Endodermal cell (in vitro differentiated cells): Measurements from ENCODE around the gene SPTY2D1. TPM values are rescaled to one million over a fixed set of nuclear protein-coding genes. Genes with fewer than 3 reads are reported as not detected.

Experiments
- DNase-seq: peaks from one replicate; pipeline ENCODE4 v3.0.0-alpha.2; 2017
- H3K27ac ChIP-seq: 2 replicates; pipeline ENCODE4 v1.5.1; 2013; ENCODE audit warnings: mild to moderate bottlenecking, low read depth, low read length, moderate library complexity
- H3K27me3 ChIP-seq: 2 replicates; pipeline ENCODE4 v1.6.1; 2013; ENCODE audit warnings: mild to moderate bottlenecking, low read length, moderate library complexity; ENCODE audit not compliant: insufficient read depth, control insufficient read depth, poor library complexity, severe bottlenecking
- H3K36me3 ChIP-seq: 2 replicates; pipeline ENCODE4 v1.7.0; 2013; ENCODE audit warnings: mild to moderate bottlenecking, low read length, moderate library complexity; ENCODE audit not compliant: control insufficient read depth, insufficient read depth
- H3K4me1 ChIP-seq: one replicate; pipeline ENCODE4 v1.7.0; 2013; ENCODE audit warnings: low read length; ENCODE audit not compliant: control insufficient read depth, insufficient read depth
- H3K4me3 ChIP-seq: 2 replicates; pipeline ENCODE4 v1.5.1; 2013; ENCODE audit warnings: mild to moderate bottlenecking, low read length, moderate library complexity
- H3K9ac ChIP-seq: 2 replicates; pipeline ENCODE4 v1.6.1; 2013; ENCODE audit warnings: mild to moderate bottlenecking, low read length, moderate library complexity; ENCODE audit not compliant: poor library complexity, severe bottlenecking; ENCODE audit errors: extremely low read depth
- H3K9me3 ChIP-seq: 2 replicates; pipeline ENCODE4 v1.6.1; 2013; ENCODE audit warnings: mild to moderate bottlenecking, low read length, moderate library complexity; ENCODE audit not compliant: control insufficient read depth
- H3K27ac Mint-ChIP-seq: 2 replicates; pipeline ENCODE4 v1.8.0; 2020; ENCODE audit warnings: mixed read lengths
- H3K27me3 Mint-ChIP-seq: 2 replicates; pipeline ENCODE4 v1.8.0; 2021; ENCODE audit warnings: mild to moderate bottlenecking, mixed read lengths; ENCODE audit not compliant: insufficient read depth
- H3K36me3 Mint-ChIP-seq: 2 replicates; pipeline ENCODE4 v1.8.0; 2020; ENCODE audit warnings: low read depth, mixed read lengths
- H3K4me1 Mint-ChIP-seq: 2 replicates; pipeline ENCODE4 v1.8.0; 2020; ENCODE audit warnings: mixed read lengths
- H3K4me3 Mint-ChIP-seq: 2 replicates; pipeline ENCODE4 v1.8.0; 2020; ENCODE audit warnings: mild to moderate bottlenecking, moderate library complexity, mixed read lengths
- H3K9me3 Mint-ChIP-seq: 2 replicates; pipeline ENCODE4 v1.8.0; 2020; ENCODE audit warnings: mild to moderate bottlenecking, mixed read lengths
- CTCF ChIP-seq: fragments of 200-600 bp; sonication (generic); conservative IDR thresholded peaks from 2 replicates; pipeline ENCODE4 v1.5.0; 2021; ENCODE audit warnings: antibody characterized with exemption, mild to moderate bottlenecking
- WGBS, 2 experiments: methylation state at CpG; one replicate each; pipeline versions ENCODE4 v1.1.5 to v1.1.7; 2013; ENCODE audit warnings: missing lambda C conversion rate in 2 of 2, mixed read lengths in 1 of 2; ENCODE audit not compliant: insufficient coverage in 1 of 2, insufficient read length in 1 of 2; 5-methylcytosine and 5-hydroxymethylcytosine counted together
- total RNA-seq, 2 donors: library from RNA; stranded (reverse); fragmentation: NEBNext Ultra II Directional in 1 of 2; extraction: Animal tissue kit (Norgen Biotek cat#: 25700) in 1 of 2; gene quantifications; 2 replicates in 1 of 2; 3 replicates in 1 of 2; pipeline ENCODE4 v1.2.1, GENCODE V29; 2021

SPTY2D1 gene
- total RNA-seq, 2 donors from 2014 or later = 19.3 to 22.9 TPM

- Mint-ChIP-seq H3K36me3 (peaks cover 22% of the 10 kb centered on the region), H3K27me3 (no peaks in the 10 kb centered on the region), H3K4me3 (no peak overlapping the region), H3K27ac (peak overlapping the region; percentile 62), H3K4me1 (no peaks in the 10 kb centered on the region), H3K9me3 (no peaks in the 10 kb centered on the region)
- 82 to 100% methylated on average over 2 to 5 of the region's 5 CpGs for WGBS, 2 experiments
- Histone ChIP-seq H3K36me3 (peaks cover 39% of the 10 kb centered on the region), H3K27ac (no peak overlapping the region), H3K9ac (no peak overlapping the region), H3K4me1 (no peaks in the 10 kb centered on the region), H3K4me3 (no peak overlapping the region), H3K27me3 (no peaks in the 10 kb centered on the region), H3K9me3 (no peaks in the 10 kb centered on the region)
- TF ChIP-seq CTCF = no peak
- no peak for DNase-seq
Measured at GRCh38 chr11:18618342-18619025, 15.7 kb downstream of the SPTY2D1 start.

- H3K9ac ChIP-seq = no peak overlapping the region
- WGBS, 2 experiments = 88 to 93% methylated on average over 6 to 9 of the region's 10 CpGs
- no peaks in the 10 kb centered on the region for H3K9me3 Mint-ChIP-seq
- DNase-seq = no peak
- no peaks in the 10 kb centered on the region for H3K27me3 ChIP-seq
- peak overlapping the region; percentile 62 for H3K27ac Mint-ChIP-seq
- no peaks in the 10 kb centered on the region for H3K27me3 Mint-ChIP-seq
- H3K36me3 Mint-ChIP-seq = peaks cover 28% of the 10 kb centered on the region
- H3K4me3 ChIP-seq = no peak overlapping the region
- H3K4me1 Mint-ChIP-seq = no peaks in the 10 kb centered on the region
- TF ChIP-seq CTCF = no peak
- H3K4me3 Mint-ChIP-seq = no peak overlapping the region
- H3K27ac ChIP-seq = no peak overlapping the region
- peaks cover 45% of the 10 kb centered on the region for H3K36me3 ChIP-seq
- H3K9me3 ChIP-seq = no peaks in the 10 kb centered on the region
- H3K4me1 ChIP-seq = no peaks in the 10 kb centered on the region
Measured at GRCh38 chr11:18617688-18618341, 16.3 kb downstream of the SPTY2D1 start.

- Mint-ChIP-seq H3K27ac (no peak overlapping the region), H3K4me1 (no peaks in the 10 kb centered on the region), H3K36me3 (peaks cover 39% of the 10 kb centered on the region), H3K27me3 (no peaks in the 10 kb centered on the region), H3K9me3 (no peaks in the 10 kb centered on the region), H3K4me3 (no peak overlapping the region)
- WGBS, 2 experiments = 93 to 95% methylated on average over 11 of the region's 11 CpGs
- Histone ChIP-seq H3K27me3 (no peaks in the 10 kb centered on the region), H3K4me3 (no peak overlapping the region), H3K4me1 (no peaks in the 10 kb centered on the region), H3K9me3 (no peaks in the 10 kb centered on the region), H3K9ac (no peak overlapping the region), H3K36me3 (peaks cover 59% of the 10 kb centered on the region), H3K27ac (no peak overlapping the region)
- no peak for TF ChIP-seq CTCF
- DNase-seq = no peak
Measured at GRCh38 chr11:18615628-18616392, 18.3 kb downstream of the SPTY2D1 start.
